GM19351 (cell line): Measurements from ENCODE around the gene TMED7.

Source experiments
- ATAC-seq: cut with Tn5 transposase; IDR thresholded peaks from one replicate; pipeline ENCODE4 v1.9.1; 2021; ENCODE audit warnings: mild to moderate bottlenecking, moderate library complexity; ENCODE audit not compliant: unreplicated experiment

Gene TMED7

GRCh38 chr5:115629903-115630302 lies 4.1 kb upstream of the TMED7 start:
- ATAC-seq, result no peak

GRCh38 chr5:115627295-115627865 lies 1.5 kb upstream of the TMED7 start:
- no peak for ATAC-seq

- ATAC-seq, result peak; percentile 28
These were observed 598 bp upstream of the TMED7 start for GRCh38 chr5:115626445-115626823.

- no peak for ATAC-seq
These were observed 842 bp downstream of the TMED7 start for GRCh38 chr5:115624994-115625393.

GRCh38 chr5:115623658-115624057 lies 2.2 kb downstream of the TMED7 start:
- ATAC-seq, result no peak

- ATAC-seq, result no peak
These were observed 4.4 kb downstream of the TMED7 start for GRCh38 chr5:115621365-115621900.

- ATAC-seq, result no peak
These were observed 8.9 kb downstream of the TMED7 start for GRCh38 chr5:115616892-115617291.

- ATAC-seq, result no peak
These were observed 9.4 kb downstream of the TMED7 start for GRCh38 chr5:115616472-115616871.

GRCh38 chr5:115611873-115612272 lies 14.0 kb downstream of the TMED7 start:
- ATAC-seq, result no peak

GRCh38 chr5:115607935-115608334 lies 17.9 kb downstream of the TMED7 start:
- no peak for ATAC-seq

- no peak for ATAC-seq
These were observed 20.4 kb downstream of the TMED7 start for GRCh38 chr5:115605436-115605835.

- no peak for ATAC-seq
These were observed 23.2 kb downstream of the TMED7 start for GRCh38 chr5:115602591-115603125.

- peak; percentile 79 for ATAC-seq
These were observed 23.9 kb downstream of the TMED7 start, which contains the start of gene TICAM2 for GRCh38 chr5:115601701-115602590. TSS of gene TICAM2 (minus strand) at chr5:115602479. CDS start at chr5:115581256, 21,223 bp downstream.

GRCh38 chr5:115600766-115601165 lies 25.1 kb downstream of the TMED7 start:
- ATAC-seq, result no peak

GRCh38 chr5:115599924-115600323 lies 25.9 kb downstream of the TMED7 start:
- ATAC-seq, result no peak

- ATAC-seq, result peak; percentile 36
These were observed 26.3 kb downstream of the TMED7 start for GRCh38 chr5:115599502-115599901.

GRCh38 chr5:115594128-115595047 lies 31.4 kb downstream of the TMED7 start:
- ATAC-seq, result no peak

- ATAC-seq, result no peak
These were observed 36.8 kb downstream of the TMED7 start for GRCh38 chr5:115589043-115589442.

- ATAC-seq, result no peak
These were observed 37.2 kb downstream of the TMED7 start for GRCh38 chr5:115588640-115589039.

- peak; percentile 47 for ATAC-seq
These were observed 39.2 kb downstream of the TMED7 start for GRCh38 chr5:115586525-115587146.
